T-helper 2 cell treated with Interferon-gamma antibody and Interleukin-4, amounts not matched to agents 5 μg/mL and 100 μg/mL, for 36 hours (primary cell): Measurements from ENCODE around the gene MZT2A.
"Not testable (repeated sequence)": the region's sequence is repeated elsewhere in the genome, so short reads cannot be mapped to it uniquely, and the experiment has no call there.

Source experiments
- DNase-seq: peaks from one replicate; pipeline ENCODE4 v3.0.0; 2021; ENCODE audit warnings: low spot score
- H3K27ac Mint-ChIP-seq: one replicate; pipeline ENCODE4 v1.8.0; 2021; ENCODE audit warnings: mild to moderate bottlenecking, mixed read lengths
- H3K27me3 Mint-ChIP-seq: one replicate; pipeline ENCODE4 v1.8.0; 2021; ENCODE audit warnings: low read depth, mixed read lengths
- H3K36me3 Mint-ChIP-seq: one replicate; pipeline ENCODE4 v1.8.0; 2021; ENCODE audit warnings: low read depth, mixed read lengths
- H3K4me1 Mint-ChIP-seq: one replicate; pipeline ENCODE4 v1.8.0; 2021; ENCODE audit warnings: low read depth, mixed read lengths
- H3K4me3 Mint-ChIP-seq: one replicate; pipeline ENCODE4 v1.8.0; 2022; ENCODE audit warnings: mild to moderate bottlenecking, moderate library complexity, mixed read lengths
- H3K9me3 Mint-ChIP-seq: one replicate; pipeline ENCODE4 v1.8.0; 2021; ENCODE audit warnings: mixed read lengths

Gene MZT2A

GRCh38 chr2:131473266-131473665 is 18.9 kb downstream of the MZT2A start:
- DNase-seq, H3K4me1 Mint-ChIP-seq, H3K4me3 Mint-ChIP-seq, H3K27me3 Mint-ChIP-seq, H3K9me3 Mint-ChIP-seq, H3K27ac Mint-ChIP-seq, H3K36me3 Mint-ChIP-seq: not testable (repeated sequence)

GRCh38 chr2:131471624-131472023 is 20.6 kb downstream of the MZT2A start:
- H3K27me3 Mint-ChIP-seq, H3K27ac Mint-ChIP-seq, H3K9me3 Mint-ChIP-seq, DNase-seq, H3K4me3 Mint-ChIP-seq, H3K4me1 Mint-ChIP-seq, H3K36me3 Mint-ChIP-seq: not testable (repeated sequence)

DNA sequence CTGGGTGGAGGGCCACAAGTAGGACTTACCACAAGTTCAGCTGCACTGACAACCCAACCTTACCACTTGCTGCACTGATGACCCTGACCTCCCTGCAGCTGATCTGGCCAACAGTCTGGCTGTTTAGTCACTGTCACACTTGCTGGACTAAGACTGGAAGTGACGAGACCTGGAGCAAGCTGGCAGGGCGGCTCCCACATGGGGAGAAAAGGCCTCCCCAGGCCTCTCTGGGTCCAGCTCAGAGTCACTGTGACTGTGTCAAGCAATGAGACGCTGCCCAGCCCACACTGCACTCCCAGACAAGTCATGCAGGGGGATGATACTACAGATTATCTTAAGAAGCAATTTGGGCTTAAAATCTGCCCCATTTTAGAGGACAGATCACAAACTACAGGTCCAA is 21.3 kb downstream of the MZT2A start:
- not testable (repeated sequence) for H3K4me3 Mint-ChIP-seq, H3K27ac Mint-ChIP-seq, H3K27me3 Mint-ChIP-seq, DNase-seq, H3K4me1 Mint-ChIP-seq, H3K36me3 Mint-ChIP-seq, H3K9me3 Mint-ChIP-seq

DNA sequence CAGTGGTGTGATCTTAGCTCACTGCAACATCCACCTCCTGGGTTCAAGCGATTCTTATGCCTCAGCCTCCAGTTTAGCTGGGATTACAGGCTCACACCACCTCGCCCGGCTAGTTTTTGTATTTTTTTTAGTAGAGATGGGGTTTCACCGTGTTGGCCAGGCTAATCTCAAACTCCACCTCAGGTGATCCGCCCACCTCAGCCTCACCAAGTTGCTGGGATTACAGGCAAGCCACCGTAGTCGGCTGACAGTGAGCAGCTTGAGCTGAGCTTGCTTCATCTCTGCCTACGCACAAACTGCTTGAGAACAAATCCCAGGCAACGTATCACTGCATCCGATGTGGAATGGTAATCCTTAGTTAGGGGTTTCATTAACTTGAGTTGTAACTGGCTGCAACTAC is 24.5 kb downstream of the MZT2A start:
- H3K27me3 Mint-ChIP-seq, H3K36me3 Mint-ChIP-seq, H3K4me1 Mint-ChIP-seq, H3K4me3 Mint-ChIP-seq, H3K9me3 Mint-ChIP-seq, H3K27ac Mint-ChIP-seq, DNase-seq: not testable (repeated sequence)

- H3K4me3 Mint-ChIP-seq, H3K36me3 Mint-ChIP-seq, H3K9me3 Mint-ChIP-seq, H3K27ac Mint-ChIP-seq, H3K4me1 Mint-ChIP-seq, DNase-seq: not testable (repeated sequence)
- H3K27me3 Mint-ChIP-seq = peaks cover 17% of the 10 kb centered on the region
Observed at GRCh38 chr2:131454914-131455313, 37.3 kb downstream of the MZT2A start.

GRCh38 chr2:131451265-131451949 is 40.8 kb downstream of the MZT2A start:
- not testable (repeated sequence) for H3K36me3 Mint-ChIP-seq, H3K9me3 Mint-ChIP-seq, H3K4me1 Mint-ChIP-seq, H3K27me3 Mint-ChIP-seq, H3K27ac Mint-ChIP-seq
- DNase-seq = peak; percentile 38
- H3K4me3 Mint-ChIP-seq = peak overlapping the region; percentile 34

DNA sequence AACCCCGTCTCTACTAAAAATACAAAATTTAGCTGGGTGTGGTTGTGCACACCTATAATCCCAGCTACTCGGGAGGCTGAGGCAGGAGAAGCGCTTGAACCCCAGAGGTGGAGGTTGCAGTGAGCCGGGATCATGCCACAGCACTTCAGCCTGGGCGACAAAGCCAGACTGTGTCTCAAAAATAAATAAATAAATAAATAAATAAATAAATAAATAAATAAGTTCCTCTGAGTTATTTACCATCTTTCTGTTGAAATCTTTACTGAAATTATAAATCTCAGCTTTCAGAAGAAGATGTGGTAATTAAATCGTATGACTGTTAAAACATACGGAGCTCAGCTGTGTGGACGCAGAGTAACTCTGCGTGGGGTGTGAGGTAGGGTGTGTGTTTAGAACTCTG is 44.2 kb downstream of the MZT2A start:
- not testable (repeated sequence) for H3K4me1 Mint-ChIP-seq, H3K27ac Mint-ChIP-seq, H3K9me3 Mint-ChIP-seq, H3K27me3 Mint-ChIP-seq, H3K36me3 Mint-ChIP-seq, H3K4me3 Mint-ChIP-seq, DNase-seq

GRCh38 chr2:131445896-131446295 is 46.3 kb downstream of the MZT2A start:
- DNase-seq = no peak
- Mint-ChIP-seq H3K4me1 (peaks cover 4% of the 10 kb centered on the region), H3K27ac (no peak overlapping the region), H3K27me3 (peaks cover 2% of the 10 kb centered on the region), H3K4me3 (no peak overlapping the region), H3K9me3 (no peaks in the 10 kb centered on the region), H3K36me3 (no peaks in the 10 kb centered on the region)

DNA sequence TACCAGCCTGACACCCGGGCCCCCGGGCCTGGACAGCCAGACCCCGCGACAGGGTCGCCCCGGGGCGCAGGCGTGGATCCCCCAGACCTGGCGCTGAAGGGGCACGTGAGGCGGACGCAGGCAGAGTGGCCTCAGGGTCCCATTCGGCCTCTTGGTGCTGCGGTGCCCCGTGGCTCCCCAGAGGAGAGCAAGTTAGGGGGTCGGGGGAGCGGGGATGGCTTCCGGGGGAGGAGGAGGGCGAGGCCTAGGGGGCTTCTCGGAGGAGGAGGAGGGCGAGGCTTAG is 46.7 kb downstream of the MZT2A start:
- not testable (repeated sequence) for H3K36me3 Mint-ChIP-seq, H3K27ac Mint-ChIP-seq, H3K4me3 Mint-ChIP-seq, H3K27me3 Mint-ChIP-seq, DNase-seq, H3K4me1 Mint-ChIP-seq, H3K9me3 Mint-ChIP-seq

DNA sequence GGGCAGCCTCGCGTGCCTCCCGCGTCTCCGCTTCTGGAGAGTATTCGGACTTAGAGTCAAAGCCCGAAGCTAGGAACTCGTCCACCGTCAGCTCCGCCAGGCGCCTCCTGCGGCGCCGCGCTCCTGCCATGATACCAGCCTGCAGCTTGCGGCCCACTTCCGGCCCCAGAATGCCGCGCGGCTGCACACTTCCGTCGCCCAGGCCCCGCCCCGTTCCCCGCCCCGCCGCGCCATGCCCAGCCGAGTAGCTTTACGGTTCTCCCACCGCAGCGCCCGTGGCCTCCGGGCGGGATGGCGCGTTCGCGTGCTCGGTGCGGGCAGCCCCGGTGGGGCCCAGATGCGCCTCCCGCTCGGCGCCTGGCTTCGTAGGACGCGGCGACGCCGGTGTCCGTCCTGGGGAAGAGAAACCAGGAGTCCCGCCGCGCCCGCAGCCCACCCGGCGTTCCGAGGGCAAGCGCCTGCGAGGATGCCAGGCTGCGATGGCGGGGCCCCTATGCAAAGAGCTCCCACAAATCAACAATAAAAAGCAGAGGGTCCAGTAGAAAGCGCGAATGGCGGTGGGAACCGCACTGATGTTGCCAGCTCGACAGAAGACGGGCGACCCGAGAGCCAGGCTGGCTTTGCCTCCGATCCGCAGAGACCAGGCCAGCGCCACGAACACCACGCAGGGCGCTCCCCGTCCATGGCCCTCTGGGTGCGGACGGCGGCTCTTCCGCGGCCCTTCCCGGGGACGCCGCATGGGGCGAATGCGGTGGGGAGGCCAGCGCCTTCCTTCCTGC is 47.3 kb downstream of the MZT2A start:
- not testable (repeated sequence) for H3K9me3 Mint-ChIP-seq, H3K36me3 Mint-ChIP-seq, DNase-seq, H3K4me1 Mint-ChIP-seq, H3K27ac Mint-ChIP-seq, H3K27me3 Mint-ChIP-seq
- H3K4me3 Mint-ChIP-seq = peak overlapping the region; percentile 47

DNA sequence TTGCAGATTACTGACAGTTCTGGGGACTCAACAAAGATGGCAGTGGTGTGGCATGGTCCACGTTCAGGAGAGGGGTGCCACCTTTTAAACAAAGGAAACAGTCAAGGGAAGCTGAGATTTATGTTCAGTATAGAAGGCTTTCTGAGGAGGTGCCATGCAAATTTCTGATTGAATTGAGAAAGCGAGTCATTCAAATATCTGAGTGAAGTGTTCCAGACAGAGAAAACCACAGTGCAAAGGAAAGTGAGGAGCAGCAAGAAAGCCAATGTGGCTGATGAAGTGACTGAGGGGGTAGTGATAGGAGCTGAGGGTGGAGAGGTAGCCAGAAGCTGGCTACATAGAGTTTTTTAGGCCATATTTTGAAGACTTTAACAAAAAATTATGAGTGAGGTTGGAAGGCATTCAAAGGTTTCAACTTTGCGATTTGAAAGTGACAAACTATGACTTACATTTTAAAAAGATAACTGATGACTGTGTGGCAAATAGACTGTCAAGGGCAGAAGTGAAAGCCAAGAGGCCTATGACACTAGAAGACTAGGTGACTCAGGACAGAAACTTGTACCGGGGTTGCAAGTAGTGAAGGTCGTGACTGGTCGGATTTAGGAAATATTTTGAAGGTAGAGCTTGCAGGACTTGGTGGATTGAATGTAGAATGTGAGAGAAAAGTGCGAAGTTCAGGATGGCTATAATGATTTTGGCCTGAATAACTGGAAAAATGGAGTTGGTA is 51.3 kb downstream of the MZT2A start:
- H3K27ac Mint-ChIP-seq, H3K4me1 Mint-ChIP-seq, H3K4me3 Mint-ChIP-seq, H3K36me3 Mint-ChIP-seq, H3K27me3 Mint-ChIP-seq, H3K9me3 Mint-ChIP-seq: not testable (repeated sequence)
- peak; percentile 22 for DNase-seq
